SU-DHL-6 (cell line): ENCODE data around the gene ATP6V0C.

ENCODE experiments used
- CTCF ChIP-seq: fragments of 200-600 bp; sonication (generic); IDR thresholded peaks from one replicate; pipeline ENCODE4 v1.5.1; 2017; ENCODE audit warnings: antibody characterized with exemption, mild to moderate bottlenecking, low read length, moderate library complexity; ENCODE audit not compliant: insufficient read depth, poor library complexity, severe bottlenecking
- EZH2phosphoT487 ChIP-seq: fragments of 200-600 bp; sonication (generic), shearing (Covaris generic); conservative IDR thresholded peaks from 2 replicates; pipeline ENCODE4 v1.6.1; 2018; ENCODE audit warnings: mild to moderate bottlenecking, antibody characterized with exemption, low read length, moderate library complexity, mixed read lengths

DNA sequence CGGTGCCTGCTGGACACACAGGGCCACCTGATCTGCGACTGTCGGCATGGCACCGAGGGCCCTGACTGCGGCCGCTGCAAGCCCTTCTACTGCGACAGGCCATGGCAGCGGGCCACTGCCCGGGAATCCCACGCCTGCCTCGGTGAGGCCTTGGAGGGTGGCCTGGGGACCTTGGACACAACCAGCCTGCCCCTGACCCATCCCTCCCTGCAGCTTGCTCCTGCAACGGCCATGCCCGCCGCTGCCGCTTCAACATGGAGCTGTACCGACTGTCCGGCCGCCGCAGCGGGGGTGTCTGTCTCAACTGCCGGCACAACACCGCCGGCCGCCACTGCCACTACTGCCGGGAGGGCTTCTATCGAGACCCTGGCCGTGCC lies 41.3 kb upstream of the ATP6V0C start:
- no peak for TF ChIP-seq CTCF
- no peak for TF ChIP-seq EZH2phosphoT487
